ENCODE data around the gene HAGHL. TPM values are rescaled to one million over a fixed set of nuclear protein-coding genes. Genes with fewer than 3 reads are reported as not detected.

HAGHL gene
- total and polyA plus RNA-seq, 2 of the 8 experiments (the other 6 are each of a cell fraction or from before 2014, with no cell fraction given) = 26.6 to 26.9 TPM

- H3K9ac ChIP-seq (replicated peaks in 1 of 4; ENCODE audit: extremely low read depth in 1 of 4, low read depth in 3 of 4, low read length in 3 of 4) = no peak overlapping the region
- no peak overlapping the region for H4K5ac ChIP-seq (ENCODE audit: insufficient read length, low read depth, low read length)
- no peak overlapping the region for H2BK20ac ChIP-seq (ENCODE audit: low read length)
- 0 out of 2 replicates have a peak overlapping the region, but pooled peaks have one; percentile 68 for H2BK12ac ChIP-seq (ENCODE audit: low read depth, low read length)
- no peak overlapping the region for H3K14ac ChIP-seq (ENCODE audit: insufficient read length)
- peaks cover 0 to 6% (median 0%) of the 10 kb centered on the region in 4 experiments; a peak in 1 of 8 replicates for H3K36me3 ChIP-seq (ENCODE audit: control insufficient read depth in 2 of 4, insufficient read depth in 4 of 4, low read length in 3 of 4)
- H3K79me2 ChIP-seq (ENCODE audit: control insufficient read depth in 1 of 2, insufficient read depth in 2 of 2, low read length in 2 of 2) = no peaks in the 10 kb centered on the region
- WGBS, 2 experiments (ENCODE audit: extremely low coverage in 1 of 2, insufficient coverage in 1 of 2, insufficient read length in 1 of 2, insufficient replicate concordance in 2 of 2, low coverage in 1 of 2, low lambda C conversion rate in 2 of 2, missing lambda C conversion rate in 1 of 2) = 43% methylated on average over 9 of the region's 9 CpGs; no CpG with 5 or more reads in 1 of the 2 experiments
- H3K4ac ChIP-seq (replicated peaks; ENCODE audit: insufficient read length, low read depth, low read length) = no peak overlapping the region
- H3K79me1 ChIP-seq (ENCODE audit: low read depth, low read length) = no peaks in the 10 kb centered on the region
- H3K4me3 ChIP-seq (ENCODE audit: extremely low read depth in 1 of 4, insufficient read depth in 2 of 4, low read depth in 3 of 4, low read length in 4 of 4) = peak overlapping the region; percentile 33 to 83 (median 50); a peak in 4 of 8 replicates
- H3K9me3 ChIP-seq (ENCODE audit: insufficient read depth in 2 of 2, low read depth in 1 of 2, low read length in 1 of 2) = no peaks in the 10 kb centered on the region; a peak in 1 of 4 replicates
- peak overlapping the region; percentile 81 to 93 for H3K4me2 ChIP-seq (ENCODE audit: insufficient read depth in 1 of 2, low read depth in 2 of 2, low read length in 2 of 2)
- FAIRE-seq (no peak), DNase-seq (ENCODE audit: low read depth in 1 of 2, low spot score in 2 of 2) (no peak)
- ChIA-PET POLR2A (ENCODE audit: partially characterized antibody) (interaction anchor here (0.8 to 23.0 kb wide), 14 partner anchors 1 to 77 kb away, joined by 3 to 353 read pairs (median 6); partner anchors contain the start of genes ANTKMT, CCDC78, CHTF18 and CIAO3), CTCF (ENCODE audit: partially characterized antibody) (interaction anchor here (0.9 to 35.8 kb wide), 5 partner anchors 9 to 330 kb away, joined by 3 to 977 read pairs (median 424); partner anchors contain the start of genes ANTKMT, CCDC78, CHTF18 and CIAO3)
- H4K20me1 ChIP-seq (replicated peaks in 1 of 2; ENCODE audit: control insufficient read depth in 1 of 2, insufficient read depth in 2 of 2, low read length in 2 of 2) = peaks cover 3 to 12% of the 10 kb centered on the region in 2 experiments
- peak overlapping the region; percentile 81; the same call in 1 of the 2 replicates for H2BK15ac ChIP-seq (ENCODE audit: low read length)
- H3K23me2 ChIP-seq (ENCODE audit: low read depth, low read length) = peaks cover 19% of the 10 kb centered on the region; the same call in 1 of the 2 replicates
- H3K23ac ChIP-seq (ENCODE audit: insufficient read length) = no peak overlapping the region
- H2AK5ac ChIP-seq (ENCODE audit: low read depth, low read length) = no peak overlapping the region
- no peak overlapping the region for H4K91ac ChIP-seq (replicated peaks; ENCODE audit: insufficient read length, low read length)
- H3K4me1 ChIP-seq (replicated peaks in 1 of 4; ENCODE audit: control insufficient read depth in 3 of 4, insufficient read depth in 4 of 4, low read length in 3 of 4) = peaks cover 0 to 14% (median 8%) of the 10 kb centered on the region in 4 experiments; a peak in 5 of 7 replicates
- peak overlapping the region; percentile 57 for H4K8ac ChIP-seq (ENCODE audit: extremely low read depth, insufficient read depth, low read length)
- TF ChIP-seq EZH2 (IDR thresholded peaks at IDR 0.05; ENCODE audit: low read depth, low read length, severe bottlenecking) (peak; percentile 23), CEBPB (IDR thresholded peaks at IDR 0.05; ENCODE audit: low read depth, low read length) (no peak)
- H3K18ac ChIP-seq (ENCODE audit: extremely low read depth, low read length) = 0 out of 2 replicates have a peak overlapping the region, but pooled peaks have one; percentile 71
- no peak overlapping the region for H2BK120ac ChIP-seq (replicated peaks; ENCODE audit: low read depth, low read length)
- H2AFZ ChIP-seq (ENCODE audit: low read length) = no peak overlapping the region
- no peak overlapping the region for H2BK5ac ChIP-seq (ENCODE audit: low read depth, low read length)
- H3K27ac ChIP-seq (ENCODE audit: low read depth, low read length) = no peak overlapping the region
- no peak overlapping the region for H3K56ac ChIP-seq (replicated peaks; ENCODE audit: insufficient read length, low read depth, low read length)
- H3K27me3 ChIP-seq (replicated peaks in 1 of 4; ENCODE audit: control insufficient read depth in 3 of 4, extremely low read depth in 1 of 4, insufficient read depth in 3 of 4, low read length in 3 of 4) = peaks cover 0 to 16% (median 5%) of the 10 kb centered on the region in 4 experiments; a peak in 4 of 7 replicates
These were observed 793 bp upstream of the HAGHL start for GRCh38 chr16:726188-726437.

Measured in H1 (cell line).